Right lobe of liver (tissue), 6 donors: ENCODE measurements around the gene NBAS. TPM values are rescaled to one million over a fixed set of nuclear protein-coding genes. Genes with fewer than 3 reads are reported as not detected.
"Not testable (repeated sequence)": the region's sequence is repeated elsewhere in the genome, so short reads cannot be mapped to it uniquely, and the experiment has no call there.

Experiments
- ATAC-seq, 4 donors: fragments of 200-7000 bp; cut with Tn5 transposase; one replicate each; pipeline ENCODE4 v1.9.1; 2020; ENCODE audit warnings: mild to moderate bottlenecking in 4 of 4, moderate library complexity in 4 of 4
- DNase-seq, 3 donors: peaks; one replicate each; pipeline ENCODE4 v3.0.0-alpha.2; 2020
- H3K27ac ChIP-seq, 3 donors: fragments of 200-600 bp; one replicate each; pipeline ENCODE4 v1.8.0; 2022
- H3K27me3 ChIP-seq, 2 donors: fragments of 200-600 bp; one replicate each; pipeline ENCODE4 v1.8.0; 2022
- H3K36me3 ChIP-seq, 4 donors: fragments of 200-600 bp; sonication (generic) in 1 of 4; one replicate each; pipeline versions ENCODE4 v1.5.1 to v1.8.0; 2017 to 2022; ENCODE audit warnings: control low read depth in 1 of 4
- H3K4me1 ChIP-seq, 4 donors: fragments of 200-600 bp; sonication (generic) in 1 of 4; one replicate each; pipeline versions ENCODE4 v1.5.1 to v1.8.0; 2017 to 2022; ENCODE audit warnings: control low read depth in 1 of 4
- H3K4me3 ChIP-seq, 3 donors: fragments of 200-600 bp; one replicate each; pipeline ENCODE4 v1.8.0; 2022
- H3K9me3 ChIP-seq, 4 donors: fragments of 200-600 bp; sonication (generic) in 1 of 4; one replicate each; pipeline versions ENCODE4 v1.5.1 to v1.8.0; 2017 to 2022; ENCODE audit warnings: control low read depth in 1 of 4
- POLR2A ChIP-seq: fragments of 450-650 bp; IDR thresholded peaks from one replicate; pipeline ENCODE4 v1.6.1; 2017; ENCODE audit warnings: antibody characterized with exemption, mild to moderate bottlenecking
- WGBS: methylation state at CpG from one replicate; pipeline ENCODE4 v1.1.6; 2018; ENCODE audit warnings: low coverage, low lambda C conversion rate; ENCODE audit not compliant: insufficient coverage; ENCODE audit errors: missing lambda C conversion rate; 5-methylcytosine and 5-hydroxymethylcytosine counted together
- intact Hi-C, 2 donors: fragments of 100-400 bp; cut with DNase I; formaldehyde crosslinking; loops; one replicate each; pipeline versions ENCODE4 v1.11.2 to v1.14.1; 2022
- total RNA-seq, 6 experiments: library from RNA; depleted of rRNA in 2 of 6; stranded (reverse); fragments of >200 nt in 2 of 6; fragmentation: NEBNext Ultra II Directional in 3 of 6; extraction: Animal tissue kit (Norgen Biotek cat#: 25700) in 3 of 6; gene quantifications; one replicate each; pipeline versions ENCODE4 v1.1.0 to v1.2.4, GENCODE V29; 2016 to 2023
- TF ChIP-seq, protein P1 (sequence below), 4 donors: fragments of 200-600 bp in 3 of 4; fragments of 450-650 bp in 1 of 4; IDR thresholded peaks; one replicate each; pipeline versions ENCODE4 v1.5.1 to v1.8.0; 2016 to 2022; ENCODE audit warnings: antibody characterized with exemption in 4 of 4, mild to moderate bottlenecking in 2 of 4
- donor health status: DM: no; HTN: yes; CAD: no.
- donor health status: DM: no; HTN: no; CAD: no.
- donor health status: DM: no; HTN: no; CAD: no.
- donor health status: DM: no; HTN: yes; CAD: no.
- donor health status: DM: no; HTN: yes; CAD: no.

The NBAS gene
- total RNA-seq, 6 experiments from 2014 or later = 16.1 to 21.8 (median 18.5) TPM

GRCh38 chr2:15521641-15522181 lies 39.4 kb downstream of the NBAS start:
- Histone ChIP-seq H3K27ac (no peak overlapping the region), H3K9me3 (no peaks in the 10 kb centered on the region), H3K4me1 (peaks cover 0 to 2% (median 0%) of the 10 kb centered on the region in 4 donors), H3K36me3 (peaks cover 0 to 3% (median 0%) of the 10 kb centered on the region in 4 donors), H3K27me3 (no peaks in the 10 kb centered on the region), H3K4me3 (no peak overlapping the region)
- 72% methylated on average over 2 of the region's 2 CpGs for WGBS
- no peak for ATAC-seq
- TF ChIP-seq, protein P1, sequence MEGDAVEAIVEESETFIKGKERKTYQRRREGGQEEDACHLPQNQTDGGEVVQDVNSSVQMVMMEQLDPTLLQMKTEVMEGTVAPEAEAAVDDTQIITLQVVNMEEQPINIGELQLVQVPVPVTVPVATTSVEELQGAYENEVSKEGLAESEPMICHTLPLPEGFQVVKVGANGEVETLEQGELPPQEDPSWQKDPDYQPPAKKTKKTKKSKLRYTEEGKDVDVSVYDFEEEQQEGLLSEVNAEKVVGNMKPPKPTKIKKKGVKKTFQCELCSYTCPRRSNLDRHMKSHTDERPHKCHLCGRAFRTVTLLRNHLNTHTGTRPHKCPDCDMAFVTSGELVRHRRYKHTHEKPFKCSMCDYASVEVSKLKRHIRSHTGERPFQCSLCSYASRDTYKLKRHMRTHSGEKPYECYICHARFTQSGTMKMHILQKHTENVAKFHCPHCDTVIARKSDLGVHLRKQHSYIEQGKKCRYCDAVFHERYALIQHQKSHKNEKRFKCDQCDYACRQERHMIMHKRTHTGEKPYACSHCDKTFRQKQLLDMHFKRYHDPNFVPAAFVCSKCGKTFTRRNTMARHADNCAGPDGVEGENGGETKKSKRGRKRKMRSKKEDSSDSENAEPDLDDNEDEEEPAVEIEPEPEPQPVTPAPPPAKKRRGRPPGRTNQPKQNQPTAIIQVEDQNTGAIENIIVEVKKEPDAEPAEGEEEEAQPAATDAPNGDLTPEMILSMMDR (IDR thresholded peaks at IDR 0.05) = no peak
- no peak for TF ChIP-seq POLR2A
- intact Hi-C loops = no loop called here
- DNase-seq = no peak

DNA sequence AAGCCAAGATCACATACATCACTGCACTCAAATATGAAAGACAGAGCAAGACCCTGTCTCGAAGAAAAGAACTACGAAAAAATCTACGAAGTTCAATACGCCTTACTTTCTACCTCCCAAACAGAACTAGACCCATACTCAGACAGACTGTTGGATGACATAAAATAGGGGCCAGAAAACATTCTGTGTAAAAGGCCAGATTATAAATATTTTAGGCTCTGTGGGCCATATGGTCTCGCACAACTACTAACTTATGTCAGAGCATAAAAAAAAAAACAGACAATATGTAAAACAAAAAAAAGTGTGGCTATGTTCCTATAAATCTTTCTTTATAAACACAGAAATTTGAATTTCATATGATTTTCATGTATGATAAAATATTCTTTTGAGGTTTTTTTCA lies 40.8 kb downstream of the NBAS start:
- H3K27ac ChIP-seq = no peak overlapping the region
- H3K4me1 ChIP-seq = no peaks in the 10 kb centered on the region
- no peak for ATAC-seq
- H3K36me3 ChIP-seq = peaks cover 0 to 3% (median 0%) of the 10 kb centered on the region in 4 donors
- no peak for DNase-seq
- 94% methylated on average over 5 of the region's 5 CpGs for WGBS
- intact Hi-C loops = no loop called here
- TF ChIP-seq, protein P1 (IDR thresholded peaks at IDR 0.05) = no peak
- TF ChIP-seq POLR2A = no peak
- no peak overlapping the region for H3K4me3 ChIP-seq
- no peaks in the 10 kb centered on the region for H3K27me3 ChIP-seq
- H3K9me3 ChIP-seq = no peaks in the 10 kb centered on the region

GRCh38 chr2:15518759-15519158 lies 42.4 kb downstream of the NBAS start:
- H3K36me3 ChIP-seq, H3K4me3 ChIP-seq, DNase-seq, H3K9me3 ChIP-seq, H3K27ac ChIP-seq, H3K4me1 ChIP-seq, intact Hi-C loops, ATAC-seq, H3K27me3 ChIP-seq: not testable (repeated sequence)
- 100% methylated on average over 3 of the region's 3 CpGs for WGBS

DNA sequence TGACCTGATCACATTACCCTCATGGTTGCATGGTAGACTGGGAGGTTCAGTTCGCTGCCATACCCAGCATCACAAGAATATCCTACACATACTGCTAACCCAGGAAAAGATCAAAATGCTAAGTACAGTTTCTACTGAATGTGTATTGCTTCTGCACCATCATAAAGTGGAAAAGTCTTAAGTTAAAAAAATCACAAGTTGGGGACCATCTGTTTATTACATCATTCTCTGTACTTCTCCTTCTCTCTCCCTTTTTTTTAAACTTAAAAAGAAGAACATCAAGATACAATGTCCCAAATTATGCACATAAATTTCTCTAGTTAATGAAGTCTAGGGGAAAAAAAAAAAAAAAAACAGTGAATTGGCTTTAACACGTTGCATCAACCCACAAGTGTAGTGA lies 43.3 kb downstream of the NBAS start:
- Histone ChIP-seq H3K27me3 (no peaks in the 10 kb centered on the region), H3K4me1 (no peaks in the 10 kb centered on the region), H3K4me3 (no peak overlapping the region), H3K9me3 (no peaks in the 10 kb centered on the region), H3K27ac (no peak overlapping the region), H3K36me3 (peaks cover 0 to under 1% (median 0%) of the 10 kb centered on the region in 4 donors)
- intact Hi-C loops = no loop called here
- no peak for DNase-seq
- TF ChIP-seq POLR2A = no peak
- WGBS = 77% methylated on average over 2 of the region's 2 CpGs
- no peak for ATAC-seq

DNA sequence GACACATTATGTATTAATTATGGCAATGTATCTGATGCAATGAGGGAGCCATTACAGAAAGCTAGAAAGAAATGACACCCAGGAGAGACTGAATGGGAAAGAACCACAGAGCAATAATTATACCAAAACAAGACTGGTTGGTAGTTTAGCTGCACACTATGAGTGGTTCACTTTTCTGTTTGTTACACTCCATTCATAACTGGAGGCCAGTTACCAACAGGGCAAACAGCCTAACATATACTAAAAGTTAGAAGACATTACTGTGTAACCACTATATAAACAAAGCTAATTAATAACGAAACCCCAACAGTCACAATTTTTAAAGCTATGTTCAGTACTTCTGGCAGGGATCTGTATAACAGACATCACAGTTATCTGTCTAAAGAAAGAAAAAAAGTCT lies 49.4 kb downstream of the NBAS start:
- WGBS = 91% methylated on average over 1 of the region's 1 CpG
- DNase-seq = no peak
- H3K27me3 ChIP-seq = no peaks in the 10 kb centered on the region
- H3K4me1 ChIP-seq = no peaks in the 10 kb centered on the region
- H3K4me3 ChIP-seq = no peak overlapping the region
- intact Hi-C loops = no loop called here
- no peaks in the 10 kb centered on the region for H3K9me3 ChIP-seq
- H3K27ac ChIP-seq = no peak overlapping the region
- no peak for TF ChIP-seq POLR2A
- TF ChIP-seq, protein P1 (IDR thresholded peaks at IDR 0.05) = no peak
- ATAC-seq = no peak
- H3K36me3 ChIP-seq = peaks cover 0 to 13% (median 2%) of the 10 kb centered on the region in 4 donors

DNA sequence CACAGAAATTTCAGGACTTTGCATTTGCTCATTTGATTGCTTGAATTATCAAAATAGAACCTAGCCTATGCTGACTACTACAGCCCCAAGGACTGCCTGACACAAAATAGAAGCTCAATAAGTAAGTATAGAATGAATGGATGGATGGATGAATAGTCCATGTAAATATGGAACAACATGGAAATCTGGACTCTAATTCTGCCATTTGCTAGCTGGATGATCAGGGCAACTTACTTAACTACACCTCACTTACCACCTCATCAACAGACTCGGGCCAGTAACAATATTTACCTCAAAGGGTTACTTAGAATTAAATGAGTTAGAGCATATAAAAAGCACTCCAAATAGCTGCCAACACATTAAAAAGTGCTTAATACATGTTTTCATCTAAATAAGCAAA lies 50.6 kb downstream of the NBAS start:
- no peak for DNase-seq
- Histone ChIP-seq H3K9me3 (no peaks in the 10 kb centered on the region), H3K36me3 (peaks cover 0 to 13% (median 2%) of the 10 kb centered on the region in 4 donors), H3K27ac (no peak overlapping the region), H3K4me3 (no peak overlapping the region), H3K4me1 (no peaks in the 10 kb centered on the region), H3K27me3 (no peaks in the 10 kb centered on the region)
- WGBS = no CpG with 5 or more reads among the region's 1 CpG
- no peak for ATAC-seq
- TF ChIP-seq POLR2A = no peak
- TF ChIP-seq, protein P1 (IDR thresholded peaks at IDR 0.05) = no peak
- intact Hi-C loops = no loop called here
